ENCODE measurements around the gene HOXA6. TPM values are rescaled to one million over a fixed set of nuclear protein-coding genes. Genes with fewer than 3 reads are reported as not detected.

Gene HOXA6
- total RNA-seq, 4 donors from 2014 or later, result 11.1 to 30.9 (median 18.7) TPM

DNA sequence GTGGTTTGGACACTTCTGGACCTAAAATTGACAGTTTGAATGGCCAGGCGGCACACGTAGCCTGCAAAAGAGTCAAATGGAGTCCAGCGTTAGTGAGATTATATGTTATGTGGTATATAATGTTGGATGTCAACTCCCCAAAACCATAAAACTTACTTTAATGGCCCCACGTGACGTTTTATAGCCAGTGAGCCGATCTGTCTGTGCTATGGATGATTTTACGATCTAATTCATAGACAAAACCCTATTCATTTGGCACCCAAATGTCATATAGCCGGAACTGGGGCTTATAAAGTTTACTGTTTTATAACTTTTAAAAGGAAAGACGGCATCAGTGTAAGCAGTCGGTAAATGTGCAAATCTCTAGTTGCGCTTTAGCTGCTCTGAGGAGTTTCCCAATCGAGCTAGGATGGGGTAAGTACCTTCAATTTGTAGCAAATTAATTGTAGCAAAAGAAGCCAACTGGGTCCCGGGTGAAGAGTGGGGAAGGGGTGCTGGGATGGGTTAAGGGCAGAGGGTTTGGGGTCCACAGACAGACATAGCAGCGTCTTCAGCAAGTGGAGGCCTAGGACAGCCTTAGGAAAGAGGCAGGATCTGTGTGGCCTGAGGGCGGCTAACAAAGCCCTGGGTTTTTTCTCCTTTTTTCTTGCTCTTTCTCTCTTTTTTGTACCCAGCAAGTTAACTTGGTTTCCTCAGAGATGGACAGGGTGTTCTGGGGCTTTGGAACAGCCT, 7.3 kb downstream of the HOXA6 start:
- Histone ChIP-seq H3K27ac (peak overlapping the region in 3 of 4 donors; percentile 74 to 77 (median 76)), H3K4me1 (peaks cover 0 to 68% (median 15%) of the 10 kb centered on the region in 4 donors), H3K36me3 (peaks cover 0 to 30% (median 0%) of the 10 kb centered on the region in 3 donors), H3K27me3 (peaks cover 0 to 85% of the 10 kb centered on the region in 2 donors), H3K4me3 (peak overlapping the region in 1 of 4 donors; percentile 28), H3K9me3 (no peaks in the 10 kb centered on the region)
- DNase-seq (ENCODE audit: low spot score in 2 of 2), result no peak
- 77 to 89% methylated on average over 15 of the region's 15 CpGs for WGBS, 2 donors
- no peak for TF ChIP-seq EP300 (IDR thresholded peaks at IDR 0.05)
- TF ChIP-seq POLR2A (IDR thresholded peaks at IDR 0.05), result no peak
- TF ChIP-seq, protein P1, sequence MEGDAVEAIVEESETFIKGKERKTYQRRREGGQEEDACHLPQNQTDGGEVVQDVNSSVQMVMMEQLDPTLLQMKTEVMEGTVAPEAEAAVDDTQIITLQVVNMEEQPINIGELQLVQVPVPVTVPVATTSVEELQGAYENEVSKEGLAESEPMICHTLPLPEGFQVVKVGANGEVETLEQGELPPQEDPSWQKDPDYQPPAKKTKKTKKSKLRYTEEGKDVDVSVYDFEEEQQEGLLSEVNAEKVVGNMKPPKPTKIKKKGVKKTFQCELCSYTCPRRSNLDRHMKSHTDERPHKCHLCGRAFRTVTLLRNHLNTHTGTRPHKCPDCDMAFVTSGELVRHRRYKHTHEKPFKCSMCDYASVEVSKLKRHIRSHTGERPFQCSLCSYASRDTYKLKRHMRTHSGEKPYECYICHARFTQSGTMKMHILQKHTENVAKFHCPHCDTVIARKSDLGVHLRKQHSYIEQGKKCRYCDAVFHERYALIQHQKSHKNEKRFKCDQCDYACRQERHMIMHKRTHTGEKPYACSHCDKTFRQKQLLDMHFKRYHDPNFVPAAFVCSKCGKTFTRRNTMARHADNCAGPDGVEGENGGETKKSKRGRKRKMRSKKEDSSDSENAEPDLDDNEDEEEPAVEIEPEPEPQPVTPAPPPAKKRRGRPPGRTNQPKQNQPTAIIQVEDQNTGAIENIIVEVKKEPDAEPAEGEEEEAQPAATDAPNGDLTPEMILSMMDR (IDR thresholded peaks at IDR 0.05), result no peak

DNA sequence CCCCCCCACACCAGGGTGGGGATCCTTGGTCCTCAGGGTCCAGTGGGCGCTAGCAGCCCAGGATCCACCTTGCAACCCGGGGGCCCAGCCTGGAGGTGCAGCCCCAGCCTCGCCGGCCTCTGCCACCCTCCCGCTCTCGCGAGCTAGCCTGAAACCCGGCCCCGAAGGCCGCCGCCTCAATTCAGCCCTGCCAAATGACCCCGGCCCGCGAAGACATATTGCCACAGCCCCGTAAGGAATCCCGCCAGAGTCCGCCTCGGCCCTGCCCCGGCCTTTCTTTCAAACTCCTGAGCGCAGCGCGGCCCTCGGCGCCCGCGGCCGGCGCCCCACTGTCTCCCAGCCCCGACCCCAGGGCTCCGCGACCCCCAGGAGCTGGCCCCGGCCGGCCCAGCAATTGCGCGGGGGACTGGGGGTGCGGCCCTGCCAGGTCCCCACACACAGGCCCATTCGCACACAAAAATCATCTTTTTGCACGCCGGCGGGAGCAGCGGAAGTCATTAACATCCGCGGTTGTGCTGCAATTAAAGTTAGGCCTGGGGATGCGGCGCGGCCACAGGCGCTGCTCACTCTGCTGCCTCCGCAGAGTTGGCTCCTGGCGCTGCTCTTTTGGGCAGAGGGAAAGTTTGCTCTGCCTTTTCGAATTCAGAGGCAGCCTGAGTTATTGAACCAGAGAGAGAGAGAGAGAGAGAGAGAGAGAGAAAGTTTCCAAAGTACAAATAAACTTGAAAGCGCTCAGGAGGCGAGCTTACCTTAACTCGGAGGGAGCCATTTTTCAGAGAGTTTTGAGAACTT, 8.0 kb downstream of the HOXA6 start:
- DNase-seq (ENCODE audit: low spot score in 2 of 2), result no peak
- H3K27me3 ChIP-seq, result peaks cover 0 to 83% of the 10 kb centered on the region in 2 donors
- H3K36me3 ChIP-seq, result peaks cover 0 to 22% (median 0%) of the 10 kb centered on the region in 3 donors
- TF ChIP-seq, protein P1 (IDR thresholded peaks at IDR 0.05), result no peak
- no peak for TF ChIP-seq EP300 (IDR thresholded peaks at IDR 0.05)
- TF ChIP-seq POLR2A (IDR thresholded peaks at IDR 0.05), result no peak
- H3K4me3 ChIP-seq, result peak overlapping the region in 2 of 4 donors; percentile 24 to 28
- 45 to 73% methylated on average over 40 to 53 of the region's 53 CpGs for WGBS, 2 donors
- H3K4me1 ChIP-seq, result peaks cover 0 to 72% (median 19%) of the 10 kb centered on the region in 4 donors
- H3K27ac ChIP-seq, result peak overlapping the region in 3 of 4 donors; percentile 74 to 77 (median 76)
- no peaks in the 10 kb centered on the region for H3K9me3 ChIP-seq

DNA sequence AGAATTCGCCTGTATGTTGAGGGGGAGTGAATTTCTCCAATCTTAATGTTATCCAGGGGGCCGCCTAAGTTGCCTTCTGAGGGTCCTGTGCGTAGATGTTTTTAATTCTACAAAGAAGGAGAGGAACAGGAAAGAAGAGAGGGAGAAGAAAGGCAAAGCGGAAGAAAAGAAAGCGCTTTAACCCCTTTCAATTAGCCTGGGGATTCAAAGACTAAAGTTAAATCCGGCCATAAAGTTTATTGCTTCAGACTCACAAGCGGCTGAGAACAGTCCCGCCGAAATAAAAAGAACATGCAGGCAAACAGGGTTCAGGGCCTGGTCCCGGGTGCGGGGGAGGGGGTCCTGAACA, 8.6 kb downstream of the HOXA6 start:
- WGBS, 2 donors, result 64 to 78% methylated on average over 11 of the region's 11 CpGs
- DNase-seq (ENCODE audit: low spot score in 2 of 2), result no peak
- TF ChIP-seq POLR2A (IDR thresholded peaks at IDR 0.05) (no peak), EP300 (IDR thresholded peaks at IDR 0.05) (no peak)
- TF ChIP-seq, protein P1 (IDR thresholded peaks at IDR 0.05), result no peak
- H3K27me3 ChIP-seq, result peaks cover 0 to 78% of the 10 kb centered on the region in 2 donors
- H3K36me3 ChIP-seq, result peaks cover 0 to 16% (median 0%) of the 10 kb centered on the region in 3 donors
- H3K4me3 ChIP-seq, result peak overlapping the region in 2 of 4 donors; percentile 24 to 28
- no peaks in the 10 kb centered on the region for H3K9me3 ChIP-seq
- H3K27ac ChIP-seq, result peak overlapping the region in 3 of 4 donors; percentile 74 to 77 (median 76)
- H3K4me1 ChIP-seq, result peaks cover 0 to 70% (median 22%) of the 10 kb centered on the region in 4 donors

DNA sequence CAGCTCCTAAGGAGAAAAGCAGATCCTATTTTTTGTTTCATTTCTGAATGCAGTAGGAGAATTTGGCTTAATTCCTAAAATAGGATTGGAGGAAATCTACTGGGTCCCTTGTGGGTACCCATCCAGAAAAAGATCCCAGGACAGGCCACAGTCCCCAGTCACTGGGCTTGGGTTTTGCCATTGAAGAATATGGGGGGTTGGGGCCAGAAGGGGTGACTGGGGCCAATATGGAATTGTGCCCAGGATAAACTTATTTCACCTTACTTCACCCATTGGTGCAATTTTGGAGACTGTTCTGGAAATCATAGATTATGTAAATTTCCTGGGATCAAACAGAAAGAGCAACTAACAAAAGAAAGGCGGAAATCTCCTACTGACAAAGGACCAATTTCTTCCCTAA, 9.1 kb downstream of the HOXA6 start:
- no peak for DNase-seq (ENCODE audit: low spot score in 2 of 2)
- peaks cover 0 to 70% (median 22%) of the 10 kb centered on the region in 4 donors for H3K4me1 ChIP-seq
- 89 to 90% methylated on average over 1 of the region's 1 CpG for WGBS, 2 donors
- no peak overlapping the region for H3K4me3 ChIP-seq
- peak overlapping the region in 3 of 4 donors; percentile 74 to 77 (median 76) for H3K27ac ChIP-seq
- H3K9me3 ChIP-seq, result no peaks in the 10 kb centered on the region
- TF ChIP-seq EP300 (IDR thresholded peaks at IDR 0.05) (no peak), POLR2A (IDR thresholded peaks at IDR 0.05) (no peak)
- TF ChIP-seq, protein P1 (IDR thresholded peaks at IDR 0.05), result no peak
- H3K27me3 ChIP-seq, result peaks cover 0 to 73% of the 10 kb centered on the region in 2 donors
- H3K36me3 ChIP-seq, result peaks cover 0 to 13% (median 0%) of the 10 kb centered on the region in 3 donors
